ENCODE measurements around the gene DHCR24. TPM values are rescaled to one million over a fixed set of nuclear protein-coding genes. Genes with fewer than 3 reads are reported as not detected.

DHCR24 gene
- total and polyA plus RNA-seq, 2 donors (not counting 3 experiments of a cell fraction or from before 2014, with no cell fraction given) = 223 to 239 TPM

DNA sequence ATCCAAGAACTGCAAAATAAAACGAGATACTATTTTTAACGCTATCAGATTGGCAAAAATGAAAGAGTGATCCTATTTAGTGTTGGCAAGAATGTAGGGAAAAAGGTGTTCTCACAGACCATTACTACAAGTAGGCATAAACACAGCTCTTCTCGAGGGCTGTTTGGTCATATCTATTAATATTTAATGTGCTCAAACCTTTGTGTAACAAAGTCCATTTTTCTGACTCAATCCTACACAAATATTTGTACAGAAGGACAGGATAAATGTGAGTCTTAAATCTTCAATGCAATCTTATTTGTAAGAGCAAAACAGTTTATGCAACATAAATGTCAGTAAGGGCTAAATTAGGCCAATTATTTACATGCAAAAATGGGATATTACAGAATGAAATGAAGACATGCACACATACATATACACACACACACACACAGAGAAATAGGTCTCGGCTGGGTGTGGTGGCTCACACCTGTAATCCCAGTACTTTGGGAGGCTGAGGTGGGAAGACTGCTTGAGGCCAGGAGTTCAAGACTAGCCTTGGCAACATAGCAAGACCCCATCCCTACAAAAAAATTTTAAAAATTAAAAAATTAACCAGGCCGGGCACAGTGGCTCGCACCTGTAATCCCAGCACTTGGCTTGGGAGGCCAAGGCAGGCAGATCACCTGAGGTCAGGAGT is 17.7 kb downstream of the DHCR24 start:
- BruUV-seq (replicated peaks) = no TSS peak
- Histone ChIP-seq H4K20me1 (replicated peaks; ENCODE audit: control insufficient read depth, extremely low read depth, insufficient read depth, low read length) (no peaks in the 10 kb centered on the region), H3K9ac (replicated peaks; ENCODE audit: extremely low read depth, insufficient read depth, low read length) (no peak overlapping the region), H3K27me3 (ENCODE audit: control insufficient read depth in 2 of 2, insufficient read depth in 2 of 2, low read length in 2 of 2) (no peaks in the 10 kb centered on the region), H3K27ac (ENCODE audit: insufficient read depth, low read depth, low read length) (no peak overlapping the region), H2AFZ (ENCODE audit: low read depth, low read length) (no peak overlapping the region), H3K9me1 (replicated peaks; ENCODE audit: control insufficient read depth, extremely low read depth, insufficient read depth, low read length) (no peaks in the 10 kb centered on the region), H3K36me3 (ENCODE audit: control insufficient read depth in 2 of 2, extremely low read depth in 1 of 2, insufficient read depth in 2 of 2, low read length in 2 of 2) (peaks cover 22% of the 10 kb centered on the region in 2 experiments), H3K4me3 (replicated peaks in 1 of 3; ENCODE audit: insufficient read depth in 1 of 3, low read depth in 1 of 3, low read length in 3 of 3) (no peak overlapping the region), H3K9me3 (replicated peaks; ENCODE audit: control insufficient read depth, insufficient read depth, low read length) (no peaks in the 10 kb centered on the region), H3K4me1 (ENCODE audit: control insufficient read depth, extremely low read depth, insufficient read depth, low read length) (no peaks in the 10 kb centered on the region), H3K79me2 (ENCODE audit: control insufficient read depth, insufficient read depth, low read length) (peaks cover 3% of the 10 kb centered on the region), H3K4me2 (ENCODE audit: insufficient read depth, low read length) (no peak overlapping the region)
- TF ChIP-seq EZH2 (IDR thresholded peaks at IDR 0.05; ENCODE audit: borderline replicate concordance, low read depth, low read length, severe bottlenecking) = no peak
- ChIA-PET CTCF (no interaction called here), POLR2A (no interaction called here)
- no peak for FAIRE-seq
- DNase-seq (ENCODE audit: low read depth, low spot score) = no peak
- dilution Hi-C loops (cut with MboI; ENCODE audit: extremely low pct_ligation_motif_present, low sequenced_read_pairs) = no loop called here
- intact Hi-C loops (cut with micrococcal nuclease) = no loop called here

DNA sequence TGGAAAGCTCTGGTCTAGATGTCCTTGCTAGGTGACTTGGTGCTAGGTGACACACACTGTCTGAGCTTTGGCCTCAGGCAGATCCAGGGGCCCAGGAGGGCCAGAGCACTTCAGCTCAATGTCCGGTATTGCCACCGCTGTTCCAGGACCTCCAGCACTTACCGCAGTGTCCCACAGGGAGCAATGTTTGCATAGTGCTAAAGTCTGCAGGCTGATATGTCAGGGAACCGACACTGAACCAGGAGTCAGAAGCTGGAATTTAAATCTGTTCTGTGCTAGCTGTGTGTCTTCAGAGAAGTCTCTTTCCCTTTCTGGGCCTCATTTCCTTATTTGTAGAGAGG is 19.3 kb downstream of the DHCR24 start:
- no peaks in the 10 kb centered on the region for H3K9me3 ChIP-seq (replicated peaks; ENCODE audit: control insufficient read depth, insufficient read depth, low read length)
- no peak for DNase-seq (ENCODE audit: low read depth, low spot score)
- FAIRE-seq = no peak
- dilution Hi-C loops (cut with MboI; ENCODE audit: extremely low pct_ligation_motif_present, low sequenced_read_pairs) (no loop called here), intact Hi-C loops (cut with micrococcal nuclease) (no loop called here)
- peaks cover 1% of the 10 kb centered on the region for H3K79me2 ChIP-seq (ENCODE audit: control insufficient read depth, insufficient read depth, low read length)
- TF ChIP-seq GATA2 (IDR thresholded peaks at IDR 0.05; ENCODE audit: insufficient read depth, insufficient read length, low read depth, low read length) = no peak
- TF ChIP-seq POLR2AphosphoS5 (IDR thresholded peaks at IDR 0.05; ENCODE audit: insufficient read depth, low read depth, low read length) = no peak
- TF ChIP-seq, protein P1, sequence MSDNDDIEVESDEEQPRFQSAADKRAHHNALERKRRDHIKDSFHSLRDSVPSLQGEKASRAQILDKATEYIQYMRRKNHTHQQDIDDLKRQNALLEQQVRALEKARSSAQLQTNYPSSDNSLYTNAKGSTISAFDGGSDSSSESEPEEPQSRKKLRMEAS (IDR thresholded peaks at IDR 0.05; ENCODE audit: insufficient read depth, insufficient read length) = no peak
- TF ChIP-seq POLR2A (IDR thresholded peaks at IDR 0.05; ENCODE audit: low read depth, low read length) = no peak
- no peak for TF ChIP-seq MYC (IDR thresholded peaks at IDR 0.05; ENCODE audit: low read depth, low read length)
- no peak for TF ChIP-seq FOS (IDR thresholded peaks at IDR 0.05; ENCODE audit: borderline replicate concordance, insufficient read depth, low read length)
- TF ChIP-seq, protein P2, sequence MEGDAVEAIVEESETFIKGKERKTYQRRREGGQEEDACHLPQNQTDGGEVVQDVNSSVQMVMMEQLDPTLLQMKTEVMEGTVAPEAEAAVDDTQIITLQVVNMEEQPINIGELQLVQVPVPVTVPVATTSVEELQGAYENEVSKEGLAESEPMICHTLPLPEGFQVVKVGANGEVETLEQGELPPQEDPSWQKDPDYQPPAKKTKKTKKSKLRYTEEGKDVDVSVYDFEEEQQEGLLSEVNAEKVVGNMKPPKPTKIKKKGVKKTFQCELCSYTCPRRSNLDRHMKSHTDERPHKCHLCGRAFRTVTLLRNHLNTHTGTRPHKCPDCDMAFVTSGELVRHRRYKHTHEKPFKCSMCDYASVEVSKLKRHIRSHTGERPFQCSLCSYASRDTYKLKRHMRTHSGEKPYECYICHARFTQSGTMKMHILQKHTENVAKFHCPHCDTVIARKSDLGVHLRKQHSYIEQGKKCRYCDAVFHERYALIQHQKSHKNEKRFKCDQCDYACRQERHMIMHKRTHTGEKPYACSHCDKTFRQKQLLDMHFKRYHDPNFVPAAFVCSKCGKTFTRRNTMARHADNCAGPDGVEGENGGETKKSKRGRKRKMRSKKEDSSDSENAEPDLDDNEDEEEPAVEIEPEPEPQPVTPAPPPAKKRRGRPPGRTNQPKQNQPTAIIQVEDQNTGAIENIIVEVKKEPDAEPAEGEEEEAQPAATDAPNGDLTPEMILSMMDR (IDR thresholded peaks at IDR 0.05; ENCODE audit: extremely low read depth in 1 of 2, insufficient read depth in 1 of 2, low read depth in 1 of 2, low read length in 2 of 2) = no peak
- no peak for TF ChIP-seq EZH2 (IDR thresholded peaks at IDR 0.05; ENCODE audit: borderline replicate concordance, low read depth, low read length, severe bottlenecking)
- TF ChIP-seq JUN (IDR thresholded peaks at IDR 0.05; ENCODE audit: borderline replicate concordance, insufficient read depth, insufficient read length, low read depth) = no peak
- ChIA-PET POLR2A (no interaction called here), CTCF (no interaction called here)
- H3K4me2 ChIP-seq (ENCODE audit: insufficient read depth, low read length) = no peak overlapping the region
- H3K4me1 ChIP-seq (ENCODE audit: control insufficient read depth, extremely low read depth, insufficient read depth, low read length) = no peaks in the 10 kb centered on the region
- no peaks in the 10 kb centered on the region for H3K9me1 ChIP-seq (replicated peaks; ENCODE audit: control insufficient read depth, extremely low read depth, insufficient read depth, low read length)
- H3K4me3 ChIP-seq (replicated peaks in 1 of 3; ENCODE audit: insufficient read depth in 1 of 3, low read depth in 1 of 3, low read length in 3 of 3) = no peak overlapping the region
- no TSS peak for BruUV-seq (replicated peaks)
- H2AFZ ChIP-seq (ENCODE audit: low read depth, low read length) = no peak overlapping the region
- no peak overlapping the region for H3K9ac ChIP-seq (replicated peaks; ENCODE audit: extremely low read depth, insufficient read depth, low read length)
- H3K36me3 ChIP-seq (ENCODE audit: control insufficient read depth in 2 of 2, extremely low read depth in 1 of 2, insufficient read depth in 2 of 2, low read length in 2 of 2) = peaks cover 19 to 20% of the 10 kb centered on the region in 2 experiments
- H4K20me1 ChIP-seq (replicated peaks; ENCODE audit: control insufficient read depth, extremely low read depth, insufficient read depth, low read length) = no peaks in the 10 kb centered on the region
- H3K27ac ChIP-seq (ENCODE audit: insufficient read depth, low read depth, low read length) = no peak overlapping the region
- H3K27me3 ChIP-seq (ENCODE audit: control insufficient read depth in 2 of 2, insufficient read depth in 2 of 2, low read length in 2 of 2) = no peaks in the 10 kb centered on the region

Measured in endothelial cell of umbilical vein (primary cell).